GM19240 (cell line): ENCODE data around the gene VTI1A.
"Not testable (repeated sequence)": the region's sequence is repeated elsewhere in the genome, so short reads cannot be mapped to it uniquely, and the experiment has no call there.

Source experiments
- DNase-seq: peaks from one replicate; pipeline ENCODE4 v3.0.0; 2011; ENCODE audit warnings: low spot score; ENCODE audit not compliant: insufficient read length

Gene VTI1A

GRCh38 chr10:112855134-112855533, 408.1 kb downstream of the VTI1A start:
- DNase-seq = no peak

GRCh38 chr10:112857493-112857892, 410.5 kb downstream of the VTI1A start:
- DNase-seq = no peak

GRCh38 chr10:112858986-112859651, 412.1 kb downstream of the VTI1A start:
- no peak for DNase-seq

GRCh38 chr10:112859793-112860192, 412.8 kb downstream of the VTI1A start:
- DNase-seq = no peak

GRCh38 chr10:112863461-112863860, 416.4 kb downstream of the VTI1A start:
- DNase-seq = not testable (repeated sequence)
